ENCODE results near the gene CLEC19A.

GRCh38 chr16:19307587-19308241 lies 22.2 kb downstream of the CLEC19A start:
- TF ChIP-seq CTCF (IDR thresholded peaks at IDR 0.05) (no peak), POLR2A (IDR thresholded peaks at IDR 0.05) (no peak)

Data from prostate gland (tissue), 2 donors.